ENCODE results near the gene NOTCH1.

- TF ChIP-seq CTCF (IDR thresholded peaks at IDR 0.05) (no peak), POLR2AphosphoS5 (IDR thresholded peaks at IDR 0.05) (no peak), POLR2A (IDR thresholded peaks at IDR 0.05) (no peak), EP300 (IDR thresholded peaks at IDR 0.05) (no peak)
These were observed 25.8 kb downstream of the NOTCH1 start for GRCh38 chr9:136520053-136520540.

All from gastroesophageal sphincter (tissue), 3 donors.